IPS DF 4.7 (cell line): ENCODE results near the gene CDC42SE2.
"Not testable (repeated sequence)": the region's sequence is repeated elsewhere in the genome, so short reads cannot be mapped to it uniquely, and the experiment has no call there.

Source experiments
- DNase-seq: peaks from one replicate; pipeline ENCODE4 v3.0.0-alpha.2; 2013; ENCODE audit warnings: low spot score; ENCODE audit errors: extremely low read depth

The CDC42SE2 gene

DNA sequence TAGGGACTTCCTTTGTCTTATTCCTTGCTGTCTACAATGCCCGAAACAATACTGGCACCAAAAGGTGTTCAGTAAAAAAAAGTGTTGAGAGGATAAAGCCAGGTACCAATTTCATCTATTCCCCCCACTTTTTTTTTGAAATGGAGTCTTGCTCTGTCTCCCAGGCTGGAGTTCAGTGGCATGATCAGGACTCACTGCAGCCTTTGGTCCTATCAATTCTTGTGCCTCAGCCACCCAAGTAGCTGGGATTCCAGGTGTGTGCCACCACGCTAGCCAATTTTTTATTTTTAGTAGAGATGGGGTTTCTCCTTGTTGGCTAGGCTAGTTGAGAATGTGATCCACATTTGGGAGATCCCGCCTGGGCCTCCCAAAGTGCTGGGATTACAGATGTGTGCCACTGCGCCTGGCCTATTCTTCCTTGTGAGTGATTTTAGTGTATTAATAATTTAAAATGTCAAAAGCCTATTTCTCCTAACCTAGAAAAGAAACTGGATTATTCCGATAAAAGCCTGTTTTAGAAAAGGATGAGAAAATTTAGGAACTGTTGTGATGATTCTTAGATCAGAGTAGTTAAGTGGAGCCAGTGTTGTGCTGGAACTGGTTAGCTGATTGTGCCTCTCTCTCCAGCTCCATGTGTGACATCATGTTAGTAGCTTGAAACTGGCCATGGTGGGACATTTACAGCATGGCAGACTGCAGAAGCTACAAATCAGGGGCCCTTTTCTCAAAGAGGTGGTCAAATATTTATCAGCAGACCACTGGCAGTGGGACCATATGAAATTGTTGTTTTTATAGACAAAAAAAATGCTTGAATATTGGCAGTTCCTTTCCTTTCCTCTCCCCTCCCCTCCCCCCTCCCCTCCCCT is 14.3 kb downstream of the CDC42SE2 start:
- DNase-seq, result no peak

GRCh38 chr5:131278741-131279124 is 14.9 kb downstream of the CDC42SE2 start:
- DNase-seq, result not testable (repeated sequence)

GRCh38 chr5:131279204-131279603 is 15.4 kb downstream of the CDC42SE2 start:
- no peak for DNase-seq

GRCh38 chr5:131280417-131280816 is 16.6 kb downstream of the CDC42SE2 start:
- DNase-seq, result no peak

- DNase-seq, result no peak
These were observed 17.4 kb downstream of the CDC42SE2 start for GRCh38 chr5:131281133-131281867.

GRCh38 chr5:131281868-131282234 is 18.0 kb downstream of the CDC42SE2 start:
- no peak for DNase-seq

- no peak for DNase-seq
These were observed 18.4 kb downstream of the CDC42SE2 start for GRCh38 chr5:131282235-131282634.

DNA sequence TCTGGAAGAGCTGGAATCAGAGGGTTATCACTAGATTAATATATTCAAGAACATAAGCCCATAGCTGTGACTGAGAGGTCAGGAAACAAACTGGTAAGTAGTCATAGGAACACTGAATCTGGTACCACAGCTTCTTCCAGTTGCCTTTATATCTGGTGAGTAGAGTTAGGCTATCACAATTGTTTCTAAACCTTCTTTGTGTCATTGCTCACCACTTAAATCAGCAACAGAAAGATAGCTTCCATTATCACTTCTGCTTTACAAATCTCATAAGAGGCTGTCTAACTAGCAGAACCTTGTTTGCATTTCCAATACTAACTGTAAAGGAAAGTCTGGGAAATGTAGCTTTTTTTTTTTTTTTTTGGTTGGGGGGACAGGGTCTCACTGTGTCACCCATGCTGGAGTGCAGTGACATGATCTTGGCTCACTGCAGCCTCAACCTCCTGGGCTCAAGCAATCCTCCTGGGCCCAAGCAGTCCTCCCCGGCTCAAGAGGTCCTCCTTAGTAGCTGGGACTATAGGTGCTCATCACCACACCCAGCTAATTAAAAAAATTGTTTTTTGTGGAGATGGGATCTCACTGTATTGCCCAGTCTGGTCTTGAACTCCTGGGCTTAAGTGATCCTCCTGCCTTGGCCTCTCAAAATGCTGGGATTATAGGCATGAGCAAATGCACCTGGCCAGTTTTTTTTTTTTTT is 22.0 kb downstream of the CDC42SE2 start:
- DNase-seq, result no peak

DNA sequence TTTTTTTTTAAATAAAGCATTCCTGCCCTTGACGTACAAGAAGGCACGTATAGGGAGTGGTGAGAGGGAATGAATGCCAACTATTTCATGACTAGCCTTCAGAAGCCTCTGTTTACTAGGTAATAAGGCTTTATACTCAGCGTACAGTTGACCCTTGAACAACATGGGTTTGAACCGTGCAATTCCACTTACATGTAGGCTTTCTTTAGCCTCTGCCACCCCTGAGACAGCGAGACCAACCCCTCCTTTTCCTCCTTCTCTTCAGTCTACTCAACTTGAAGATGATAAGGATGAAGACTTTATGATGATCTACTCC is 22.5 kb downstream of the CDC42SE2 start:
- no peak for DNase-seq

GRCh38 chr5:131288328-131288727 is 24.5 kb downstream of the CDC42SE2 start:
- DNase-seq, result no peak

GRCh38 chr5:131289738-131290137 is 25.9 kb downstream of the CDC42SE2 start:
- no peak for DNase-seq

GRCh38 chr5:131296213-131296672 is 32.4 kb downstream of the CDC42SE2 start:
- no peak for DNase-seq

DNA sequence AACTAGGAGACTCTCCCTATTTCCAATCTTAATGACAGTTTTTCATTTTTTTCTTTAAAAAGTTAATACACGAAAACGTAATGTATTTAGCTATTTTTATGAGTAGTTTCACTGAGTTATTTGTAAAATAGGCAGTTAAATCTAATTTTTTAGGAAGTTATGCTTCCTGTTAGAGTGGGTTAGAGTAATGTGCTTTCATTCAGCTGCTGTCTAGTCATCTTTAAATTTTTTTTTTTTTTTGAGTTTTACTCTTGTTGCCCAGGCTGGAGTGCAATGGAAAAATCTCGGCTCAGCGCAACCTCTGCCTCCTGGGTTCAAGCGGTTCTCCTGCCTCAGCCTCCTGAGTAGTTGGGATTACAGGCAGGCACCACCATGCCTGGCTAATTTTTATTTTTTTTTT is 34.0 kb downstream of the CDC42SE2 start:
- DNase-seq, result no peak

GRCh38 chr5:131299465-131299864 is 35.6 kb downstream of the CDC42SE2 start:
- no peak for DNase-seq

DNA sequence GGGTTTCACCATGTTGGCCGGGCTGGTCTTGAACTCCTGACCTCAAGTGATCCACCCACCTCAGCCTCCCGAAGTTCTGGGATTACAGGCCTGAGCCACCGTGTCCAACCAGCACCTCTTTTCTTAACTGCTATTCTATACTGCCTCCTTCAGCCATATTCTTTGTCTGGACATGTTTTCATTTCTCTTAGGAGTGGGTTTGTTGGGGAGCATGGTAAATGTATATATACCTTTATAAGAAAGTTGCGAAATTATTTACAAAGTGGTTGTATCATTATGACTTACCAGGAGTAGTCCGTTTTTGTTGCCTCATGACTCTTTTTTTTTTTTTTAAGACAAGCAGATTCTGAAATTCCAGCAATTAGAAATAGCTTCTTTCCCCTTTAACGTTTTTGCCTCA is 38.7 kb downstream of the CDC42SE2 start:
- no peak for DNase-seq

GRCh38 chr5:131303537-131303936 is 39.7 kb downstream of the CDC42SE2 start:
- DNase-seq, result no peak

- no peak for DNase-seq
These were observed 40.6 kb downstream of the CDC42SE2 start for GRCh38 chr5:131304414-131304813.

DNA sequence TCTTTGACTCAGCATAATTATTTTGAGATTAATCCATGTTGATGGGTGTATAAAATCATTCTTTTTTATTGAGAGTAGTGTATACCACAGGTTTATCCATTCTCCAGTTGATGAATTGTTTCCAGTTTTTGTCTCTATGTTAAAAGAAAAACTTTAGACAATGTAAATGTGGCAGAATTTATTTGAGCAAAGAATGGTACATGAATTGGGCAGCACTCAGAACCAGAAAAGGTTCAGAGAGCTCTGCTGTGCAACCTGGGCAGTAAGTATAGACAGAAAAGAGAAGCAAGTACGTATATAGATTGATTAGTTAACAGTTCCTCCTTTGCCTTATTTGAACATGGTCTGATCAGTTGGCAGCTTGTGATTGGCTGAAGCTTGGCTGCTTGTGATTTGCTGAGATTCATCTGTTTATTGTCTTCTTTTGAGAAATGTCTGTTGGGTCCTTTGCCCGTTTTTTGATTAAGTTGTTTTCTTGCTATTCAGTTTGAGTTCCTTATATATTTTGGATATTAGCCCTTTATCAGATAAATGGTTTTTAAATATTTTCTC is 41.4 kb downstream of the CDC42SE2 start:
- no peak for DNase-seq

DNA sequence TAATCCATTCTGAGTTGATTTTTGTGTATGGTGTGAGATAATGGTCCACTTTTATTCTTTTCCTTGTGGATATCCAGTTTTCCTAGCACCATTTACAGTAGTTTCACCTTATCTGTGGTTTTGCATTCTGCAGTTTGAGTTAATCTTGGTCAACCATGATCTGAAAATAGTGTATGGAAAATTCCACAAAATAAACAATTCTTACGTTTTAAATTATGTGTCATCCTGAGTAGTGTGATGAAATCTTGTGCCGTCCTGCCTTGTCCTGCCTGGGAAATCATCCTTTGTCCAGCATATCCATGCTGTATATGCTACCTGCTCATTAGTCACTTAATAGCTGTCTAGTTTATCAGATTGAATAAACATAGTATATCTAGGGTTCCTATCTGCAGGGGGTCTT is 42.1 kb downstream of the CDC42SE2 start:
- DNase-seq, result no peak

GRCh38 chr5:131312235-131312772 is 48.5 kb downstream of the CDC42SE2 start:
- not testable (repeated sequence) for DNase-seq

DNA sequence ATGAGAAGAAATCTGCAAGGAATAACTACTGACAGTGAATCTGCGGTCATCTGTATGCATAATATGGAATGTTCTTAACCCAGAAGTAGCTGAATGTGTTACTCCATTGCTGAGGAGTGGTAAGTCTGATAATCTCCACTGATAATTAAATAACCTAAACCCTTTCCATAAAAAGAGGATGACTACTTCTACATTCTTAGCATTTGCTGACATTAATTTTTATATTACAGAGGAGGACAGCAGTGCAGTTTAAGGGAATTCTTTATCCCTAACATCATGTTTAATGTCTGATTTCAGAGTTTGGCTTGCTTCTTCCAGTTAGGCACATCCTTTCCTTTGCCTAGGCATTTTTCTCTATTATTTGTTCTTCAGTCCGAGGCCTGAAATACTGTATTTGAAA is 52.2 kb downstream of the CDC42SE2 start:
- DNase-seq, result no peak

DNA sequence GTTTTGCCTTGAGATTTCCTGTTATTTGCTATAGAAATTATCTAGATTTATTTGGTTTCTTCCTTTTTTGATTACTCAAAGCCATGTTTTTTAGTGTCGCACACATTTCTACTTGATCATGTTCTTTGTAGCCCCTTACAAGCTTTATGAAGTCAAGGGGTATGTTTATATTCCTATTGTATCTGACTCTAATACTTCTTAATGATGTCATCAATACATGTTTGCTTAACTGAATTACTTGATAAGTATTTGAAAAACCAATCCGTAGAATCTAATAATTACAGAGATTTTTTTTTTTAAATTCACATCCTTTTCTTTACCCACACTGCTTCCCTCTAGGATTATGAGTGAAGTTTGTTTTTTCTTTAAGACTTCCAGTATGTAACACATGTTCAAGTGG is 53.0 kb downstream of the CDC42SE2 start:
- DNase-seq, result no peak
